PC-3 (cell line): ENCODE results near the gene KIAA1217. TPM values are rescaled to one million over a fixed set of nuclear protein-coding genes. Genes with fewer than 3 reads are reported as not detected.

Experiments
- ATAC-seq: fragments of 200-7000 bp; cut with Tn5 transposase; 2 replicates; pipeline ENCODE4 v1.9.1; 2020; ENCODE audit warnings: mild to moderate bottlenecking, moderate library complexity
- BruUV-seq: library from RNA; stranded (reverse); fragments of 400-500 nt; replicated peaks from 2 replicates; lab custom pipeline; 2021; lab: Mats Ljungman, UMichigan
- CTCF ChIA-PET: fragments of 300-600 bp; sonication (Branson Sonifier 250); formaldehyde crosslinking; loops from one replicate; lab custom pipeline; 2022; ENCODE audit warnings: antibody characterized with exemption; lab: Charles Lee
- POLR2A ChIA-PET: fragments of 300-600 bp; sonication (Branson Sonifier 250); formaldehyde crosslinking; loops from one replicate; lab custom pipeline; 2022; ENCODE audit warnings: antibody characterized with exemption; ENCODE audit not compliant: unreplicated experiment; lab: Charles Lee
- DNase-seq: peaks from one replicate; pipeline ENCODE4 v3.0.0-alpha.2; 2015
- H2AFZ ChIP-seq: fragments of 300-600 bp; sonication (generic); 2 replicates; pipeline ENCODE4 v1.6.0; 2016; ENCODE audit warnings: antibody characterized with exemption, low read length
- H3F3A ChIP-seq: fragments of 300-600 bp; sonication (generic); one replicate; pipeline ENCODE4 v1.6.0; 2017; ENCODE audit warnings: antibody characterized with exemption, low read length, control low read depth, mild to moderate bottlenecking; ENCODE audit not compliant: unreplicated experiment
- H3K27ac ChIP-seq: fragments of 300-600 bp; sonication (generic); 2 replicates; pipeline ENCODE4 v1.5.1; 2016; ENCODE audit warnings: mild to moderate bottlenecking, low read length
- H3K27me3 ChIP-seq: fragments of 300-600 bp; sonication (generic); 2 replicates; pipeline ENCODE4 v1.6.1; 2016; ENCODE audit warnings: low read length, mixed read lengths
- H3K36me3 ChIP-seq: fragments of 300-600 bp; sonication (generic); 2 replicates; pipeline ENCODE4 v1.6.1; 2016; ENCODE audit warnings: low read depth, mixed run types, low read length, mixed read lengths
- H3K4me1 ChIP-seq: fragments of 300-600 bp; sonication (generic); 2 replicates; pipeline ENCODE4 v1.5.1; 2016; ENCODE audit warnings: low read length; ENCODE audit not compliant: insufficient read depth
- H3K4me2 ChIP-seq: fragments of 300-600 bp; sonication (generic); 2 replicates; pipeline ENCODE4 v1.6.0; 2016; ENCODE audit warnings: low read length
- H3K4me3 ChIP-seq: fragments of 300-600 bp; sonication (generic); 2 replicates; pipeline ENCODE4 v1.5.1; 2016; ENCODE audit warnings: mild to moderate bottlenecking, low read length, mixed read lengths
- H3K79me2 ChIP-seq: fragments of 300-600 bp; sonication (generic); 2 replicates; pipeline ENCODE4 v1.6.1; 2017; ENCODE audit warnings: low read length, mixed read lengths
- H3K9ac ChIP-seq: fragments of 300-600 bp; sonication (generic); 2 replicates; pipeline ENCODE4 v1.6.0; 2016; ENCODE audit warnings: mild to moderate bottlenecking, low read length
- H3K9me2 ChIP-seq: fragments of 300-600 bp; sonication (generic); replicated peaks from 2 replicates; pipeline ENCODE4 v1.6.1; 2016; ENCODE audit warnings: mixed run types, low read length, mixed read lengths
- H3K9me3 ChIP-seq: fragments of 300-600 bp; sonication (generic); 2 replicates; pipeline ENCODE4 v1.6.1; 2016; ENCODE audit warnings: low read length, mixed read lengths
- H4K20me1 ChIP-seq: fragments of 300-600 bp; sonication (generic); 2 replicates; pipeline ENCODE4 v1.6.1; 2016; ENCODE audit warnings: low read length, mixed read lengths
- EZH2 ChIP-seq: fragments of 300-600 bp; sonication (generic); IDR thresholded peaks from one replicate; pipeline ENCODE4 v1.6.1; 2017; ENCODE audit warnings: antibody characterized with exemption, mild to moderate bottlenecking, low read length; ENCODE audit not compliant: unreplicated experiment
- EZH2phosphoT487 ChIP-seq: fragments of 300-600 bp; sonication (generic); IDR thresholded peaks from 2 replicates; pipeline ENCODE4 v1.6.1; 2018; ENCODE audit warnings: mild to moderate bottlenecking, antibody characterized with exemption, low read length, borderline replicate concordance
- intact Hi-C: fragments of 100-400 bp; cut with micrococcal nuclease; formaldehyde crosslinking; loops from 2 replicates; pipeline ENCODE4 v1.9.0; 2023
- total RNA-seq: library from RNA; depleted of rRNA; stranded (reverse); fragments of >200 nt; gene quantifications from 2 replicates; pipeline ENCODE4 v1.2.3, GENCODE V29; 2014
- TF ChIP-seq, protein P1 (sequence below): fragments of 300-600 bp; sonication (generic); conservative IDR thresholded peaks from 2 replicates; pipeline ENCODE4 v1.5.1; 2017; ENCODE audit warnings: antibody characterized with exemption, low read depth, mild to moderate bottlenecking, low read length

KIAA1217 gene
- total RNA-seq, 1 experiment from 2014 or later, result 16.0 TPM

DNA sequence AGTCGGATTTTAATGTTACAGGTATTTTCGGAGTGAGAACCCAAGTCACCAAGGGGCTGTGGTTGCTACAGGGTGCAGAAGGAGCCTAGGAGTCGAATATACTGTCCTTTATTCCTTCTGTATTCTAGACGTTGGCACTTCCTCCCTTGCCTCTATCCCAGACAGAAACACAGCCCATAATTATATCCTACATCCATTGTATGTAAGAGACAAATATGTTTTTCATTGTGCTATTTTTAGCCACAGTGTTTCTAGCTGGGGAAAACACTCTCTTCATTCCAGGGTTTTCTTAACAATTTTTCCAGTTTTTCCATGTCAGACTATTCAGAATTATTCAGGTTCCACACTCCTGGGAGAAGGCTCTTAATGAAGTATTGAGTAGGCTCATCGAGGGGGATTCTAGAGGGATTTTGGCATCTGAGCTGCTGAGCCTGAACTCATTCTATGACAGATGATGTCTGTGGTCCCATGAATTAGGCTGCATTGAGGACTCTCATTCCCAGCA is 32.6 kb downstream of the KIAA1217 start:
- Histone ChIP-seq H3K9me3 (no peaks in the 10 kb centered on the region), H3K9me2 (no peaks in the 10 kb centered on the region), H2AFZ (no peak overlapping the region), H3K9ac (no peak overlapping the region), H3F3A (no peaks in the 10 kb centered on the region), H3K4me2 (no peak overlapping the region), H4K20me1 (no peaks in the 10 kb centered on the region), H3K79me2 (no peaks in the 10 kb centered on the region), H3K4me3 (no peak overlapping the region), H3K27ac (no peak overlapping the region), H3K4me1 (peaks cover 21% of the 10 kb centered on the region), H3K27me3 (no peaks in the 10 kb centered on the region), H3K36me3 (no peaks in the 10 kb centered on the region)
- ATAC-seq, result no peak
- BruUV-seq, result no TSS peak
- DNase-seq, result no peak
- no peak for TF ChIP-seq EZH2
- no peak for TF ChIP-seq EZH2phosphoT487
- TF ChIP-seq, protein P1, sequence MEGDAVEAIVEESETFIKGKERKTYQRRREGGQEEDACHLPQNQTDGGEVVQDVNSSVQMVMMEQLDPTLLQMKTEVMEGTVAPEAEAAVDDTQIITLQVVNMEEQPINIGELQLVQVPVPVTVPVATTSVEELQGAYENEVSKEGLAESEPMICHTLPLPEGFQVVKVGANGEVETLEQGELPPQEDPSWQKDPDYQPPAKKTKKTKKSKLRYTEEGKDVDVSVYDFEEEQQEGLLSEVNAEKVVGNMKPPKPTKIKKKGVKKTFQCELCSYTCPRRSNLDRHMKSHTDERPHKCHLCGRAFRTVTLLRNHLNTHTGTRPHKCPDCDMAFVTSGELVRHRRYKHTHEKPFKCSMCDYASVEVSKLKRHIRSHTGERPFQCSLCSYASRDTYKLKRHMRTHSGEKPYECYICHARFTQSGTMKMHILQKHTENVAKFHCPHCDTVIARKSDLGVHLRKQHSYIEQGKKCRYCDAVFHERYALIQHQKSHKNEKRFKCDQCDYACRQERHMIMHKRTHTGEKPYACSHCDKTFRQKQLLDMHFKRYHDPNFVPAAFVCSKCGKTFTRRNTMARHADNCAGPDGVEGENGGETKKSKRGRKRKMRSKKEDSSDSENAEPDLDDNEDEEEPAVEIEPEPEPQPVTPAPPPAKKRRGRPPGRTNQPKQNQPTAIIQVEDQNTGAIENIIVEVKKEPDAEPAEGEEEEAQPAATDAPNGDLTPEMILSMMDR, result no peak
- CTCF ChIA-PET, result no interaction called here
- POLR2A ChIA-PET, result no interaction called here
- intact Hi-C loops, result no loop called here

DNA sequence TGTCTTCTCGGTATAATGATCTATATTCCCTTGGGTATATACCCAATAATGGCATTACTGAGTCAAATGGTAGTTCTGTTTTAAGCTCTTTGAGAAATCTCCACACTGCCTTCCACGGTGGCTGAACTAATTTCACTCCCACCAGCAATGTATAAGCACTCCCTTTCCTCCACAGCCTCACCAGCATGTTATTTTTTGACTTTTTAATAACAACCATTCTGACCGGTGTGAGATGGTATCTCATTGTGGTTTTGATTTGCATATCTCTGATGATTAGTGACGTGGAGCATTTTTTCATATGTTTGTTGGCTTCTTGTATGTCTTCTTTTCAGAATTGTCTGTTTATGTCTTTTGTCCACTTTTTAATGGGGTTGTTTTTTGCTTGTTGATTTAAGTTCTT is 33.6 kb downstream of the KIAA1217 start:
- H4K20me1 ChIP-seq, result no peaks in the 10 kb centered on the region
- no peak for DNase-seq
- no peak overlapping the region for H2AFZ ChIP-seq
- ATAC-seq, result no peak
- intact Hi-C loops, result no loop called here
- no peak overlapping the region for H3K4me2 ChIP-seq
- no peaks in the 10 kb centered on the region for H3K9me2 ChIP-seq
- no peaks in the 10 kb centered on the region for H3K36me3 ChIP-seq
- BruUV-seq, result no TSS peak
- H3K4me3 ChIP-seq, result no peak overlapping the region
- H3K79me2 ChIP-seq, result no peaks in the 10 kb centered on the region
- ChIA-PET CTCF (no interaction called here), POLR2A (interaction anchor here (0.6 kb wide), 1 partner anchor 9 kb away, joined by 3 read pairs; no protein-coding TSS in a partner anchor)
- no peak overlapping the region for H3K27ac ChIP-seq
- no peaks in the 10 kb centered on the region for H3F3A ChIP-seq
- no peaks in the 10 kb centered on the region for H3K9me3 ChIP-seq
- H3K4me1 ChIP-seq, result peaks cover 21% of the 10 kb centered on the region
- no peak overlapping the region for H3K9ac ChIP-seq
- TF ChIP-seq, protein P1, result no peak
- TF ChIP-seq EZH2phosphoT487, result no peak
- no peaks in the 10 kb centered on the region for H3K27me3 ChIP-seq

DNA sequence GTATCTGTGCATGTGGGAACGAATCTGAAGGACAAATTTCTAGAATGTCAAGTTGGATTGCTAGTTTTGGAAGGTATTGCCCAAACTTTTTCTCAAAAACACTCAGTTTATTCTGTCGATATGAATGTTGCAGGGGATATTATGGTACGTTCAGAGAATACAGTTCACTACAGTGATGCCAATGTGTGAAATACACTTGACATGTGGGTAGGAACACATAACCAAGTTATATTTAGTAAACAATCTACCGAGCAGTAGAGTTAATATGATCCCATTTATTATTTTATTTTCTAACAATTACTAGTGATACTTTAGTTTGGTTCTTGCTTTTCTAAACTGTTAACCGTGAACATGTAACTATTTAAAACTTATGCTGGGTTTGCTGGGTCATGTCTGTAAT is 37.4 kb downstream of the KIAA1217 start:
- intact Hi-C loops, result no loop called here
- ATAC-seq (no peak), DNase-seq (no peak)
- H3K27ac ChIP-seq, result no peak overlapping the region
- no peaks in the 10 kb centered on the region for H3K79me2 ChIP-seq
- no peak overlapping the region for H3K9ac ChIP-seq
- CTCF ChIA-PET, result no interaction called here
- H3K4me2 ChIP-seq, result no peak overlapping the region
- TF ChIP-seq EZH2, result no peak
- no peak for TF ChIP-seq EZH2phosphoT487
- TF ChIP-seq, protein P1, result no peak
- no peaks in the 10 kb centered on the region for H4K20me1 ChIP-seq
- H3K9me2 ChIP-seq, result no peaks in the 10 kb centered on the region
- BruUV-seq, result no TSS peak
- no peaks in the 10 kb centered on the region for H3K9me3 ChIP-seq
- no peaks in the 10 kb centered on the region for H3K27me3 ChIP-seq
- no peak overlapping the region for H2AFZ ChIP-seq
- H3K4me1 ChIP-seq, result peaks cover 4% of the 10 kb centered on the region; the same call in 1 of the 2 replicates
- H3K4me3 ChIP-seq, result no peak overlapping the region
- no peaks in the 10 kb centered on the region for H3F3A ChIP-seq
- POLR2A ChIA-PET, result no interaction called here
- H3K36me3 ChIP-seq, result no peaks in the 10 kb centered on the region
